Activated CD8-positive, alpha-beta memory T cell treated with anti-CD3 and anti-CD28 coated beads, Interleukin-2, amount 50 U/mL, for 4 hours (primary cell): ENCODE data around the gene CNTN5.
"Not testable (repeated sequence)": the region's sequence is repeated elsewhere in the genome, so short reads cannot be mapped to it uniquely, and the experiment has no call there.

Source experiments
- DNase-seq: peaks from one replicate; pipeline ENCODE4 v3.0.0-alpha.2; 2020

CNTN5 gene

GRCh38 chr11:99279266-99279665 lies 258.5 kb downstream of the CNTN5 start:
- no peak for DNase-seq

- no peak for DNase-seq
These were observed 260.6 kb downstream of the CNTN5 start for GRCh38 chr11:99281331-99281730.

GRCh38 chr11:99297925-99298324 lies 277.2 kb downstream of the CNTN5 start:
- DNase-seq: not testable (repeated sequence)

GRCh38 chr11:99307510-99308088 lies 286.9 kb downstream of the CNTN5 start:
- no peak for DNase-seq

- DNase-seq: no peak
These were observed 291.1 kb downstream of the CNTN5 start for GRCh38 chr11:99311870-99312269.

GRCh38 chr11:99316776-99317520 lies 296.2 kb downstream of the CNTN5 start:
- DNase-seq: no peak

- no peak for DNase-seq
These were observed 300.1 kb downstream of the CNTN5 start for GRCh38 chr11:99320769-99321290.

- no peak for DNase-seq
These were observed 305.1 kb downstream of the CNTN5 start for GRCh38 chr11:99325847-99326246.

GRCh38 chr11:99327066-99327465 lies 306.3 kb downstream of the CNTN5 start:
- DNase-seq: no peak

GRCh38 chr11:99327527-99327926 lies 306.8 kb downstream of the CNTN5 start:
- DNase-seq: no peak

- no peak for DNase-seq
These were observed 312.9 kb downstream of the CNTN5 start for GRCh38 chr11:99333621-99334020.

GRCh38 chr11:99343117-99343516 lies 322.4 kb downstream of the CNTN5 start:
- DNase-seq: no peak

GRCh38 chr11:99349151-99349673 lies 328.5 kb downstream of the CNTN5 start:
- DNase-seq: no peak

GRCh38 chr11:99351624-99352023 lies 330.9 kb downstream of the CNTN5 start:
- no peak for DNase-seq

GRCh38 chr11:99352642-99353041 lies 331.9 kb downstream of the CNTN5 start:
- DNase-seq: no peak

GRCh38 chr11:99366546-99366945 lies 345.8 kb downstream of the CNTN5 start:
- DNase-seq: no peak

- DNase-seq: no peak
These were observed 347.8 kb downstream of the CNTN5 start for GRCh38 chr11:99368583-99368982.

GRCh38 chr11:99370549-99371216 lies 349.9 kb downstream of the CNTN5 start:
- no peak for DNase-seq

GRCh38 chr11:99371257-99371656 lies 350.5 kb downstream of the CNTN5 start:
- no peak for DNase-seq

GRCh38 chr11:99376463-99376862 lies 355.7 kb downstream of the CNTN5 start:
- no peak for DNase-seq

- no peak for DNase-seq
These were observed 363.0 kb downstream of the CNTN5 start for GRCh38 chr11:99383648-99384245.

GRCh38 chr11:99391245-99391644 lies 370.5 kb downstream of the CNTN5 start:
- no peak for DNase-seq

- DNase-seq: no peak
These were observed 385.6 kb downstream of the CNTN5 start for GRCh38 chr11:99406345-99406744.
